HCT116 (cell line): ENCODE results near the gene GRAP. TPM values are rescaled to one million over a fixed set of nuclear protein-coding genes. Genes with fewer than 3 reads are reported as not detected.

Source experiments
- ATAC-seq: fragments of 200-7000 bp; cut with Tn5 transposase; 2 replicates; pipeline ENCODE4 v1.9.1; 2020; ENCODE audit warnings: mild to moderate bottlenecking, moderate library complexity
- BruUV-seq: library from RNA; stranded (reverse); fragments of 400-500 nt; replicated peaks from 2 replicates; lab custom pipeline; 2021; lab: Mats Ljungman, UMichigan
- CTCF ChIA-PET: fragments of 300-600 bp; sonication (Branson Sonifier 250); formaldehyde crosslinking; loops from one replicate; lab custom pipeline; 2021; ENCODE audit warnings: antibody characterized with exemption; lab: Charles Lee
- POLR2A ChIA-PET: fragments of 300-600, 350-600 bp; sonication (Branson Sonifier 250); formaldehyde crosslinking; loops from one replicate; lab custom pipeline; 2021; ENCODE audit warnings: antibody characterized with exemption; lab: Charles Lee
- RAD21 ChIA-PET, 2 experiments: fragments of 300-600 bp; sonication (Branson Sonifier 250); formaldehyde crosslinking; loops; one replicate each; lab custom pipeline; 2023; ENCODE audit warnings: low total read pairs in 2 of 2; ENCODE audit not compliant: uncharacterized antibody in 2 of 2, unreplicated experiment in 2 of 2, low non-redundant PET in 1 of 2; lab: Charles Lee
- DNase-seq: peaks from one replicate; pipeline ENCODE4 v3.0.0-alpha.2; 2010; ENCODE audit warnings: low read depth, low spot score
- H2AFZ ChIP-seq: fragments of 200-600 bp; shearing (Covaris generic), sonication (generic); 2 replicates; pipeline ENCODE4 v1.6.1; 2017; ENCODE audit warnings: low read depth, mixed run types, mixed read lengths, antibody characterized with exemption, low read length; ENCODE audit not compliant: poor library complexity, severe bottlenecking
- H3K27ac ChIP-seq: 2 replicates; pipeline ENCODE4 v1.5.1; 2012; ENCODE audit warnings: low read depth, low read length
- H3K27me3 ChIP-seq: fragments of 200-600 bp; sonication (generic); 2 replicates; pipeline ENCODE4 v1.6.1; 2016; ENCODE audit warnings: mixed run types, low read length, mixed read lengths; ENCODE audit not compliant: insufficient read depth
- H3K36me3 ChIP-seq, 2 experiments: fragments of 200-500 bp in 1 of 2; fragments of 200-600 bp in 1 of 2; sonication (Bioruptor generic) in 1 of 2; sonication (generic) in 1 of 2; 2 replicates each; pipeline versions ENCODE4 v1.5.1 to v1.6.1; 2014 to 2016; ENCODE audit warnings: low read length in 2 of 2, inconsistent platforms in 1 of 2, mixed read lengths in 1 of 2, mixed run types in 1 of 2; ENCODE audit not compliant: insufficient read depth in 2 of 2, control insufficient read depth in 1 of 2
- H3K4me1 ChIP-seq, 2 experiments: fragments of 200-600 bp in 1 of 2; sonication (generic) in 1 of 2; 2 replicates each; pipeline versions ENCODE4 v1.5.1 to v1.6.1; 2012 to 2017; ENCODE audit warnings: low read length in 2 of 2, inconsistent platforms in 1 of 2, mild to moderate bottlenecking in 1 of 2, mixed read lengths in 1 of 2, mixed run types in 1 of 2, moderate library complexity in 1 of 2; ENCODE audit not compliant: insufficient read depth in 2 of 2, control insufficient read depth in 1 of 2
- H3K4me2 ChIP-seq: fragments of 200-600 bp; sonication (generic); 2 replicates; pipeline ENCODE4 v1.6.1; 2017; ENCODE audit warnings: mixed run types, low read length, mixed read lengths
- H3K4me3 ChIP-seq, 2 experiments: fragments of 200-600 bp in 1 of 2; sonication (generic) in 1 of 2; replicated peaks in 1 of 2; 2 replicates each; pipeline ENCODE4 v1.5.1; 2011 to 2016; ENCODE audit warnings: low read length in 2 of 2, control low read depth in 1 of 2, low read depth in 1 of 2, mild to moderate bottlenecking in 1 of 2, mixed read lengths in 1 of 2, mixed run types in 1 of 2
- H3K79me2 ChIP-seq: fragments of 200-600 bp; sonication (generic); 2 replicates; pipeline ENCODE4 v1.6.1; 2017; ENCODE audit warnings: mild to moderate bottlenecking, mixed run types, low read length, moderate library complexity, mixed read lengths; ENCODE audit not compliant: insufficient read depth
- H3K9ac ChIP-seq: fragments of 200-600 bp; sonication (generic); 2 replicates; pipeline ENCODE4 v1.6.1; 2016; ENCODE audit warnings: low read length, mixed read lengths
- H3K9me2 ChIP-seq: fragments of 200-600 bp; sonication (generic), shearing (Covaris generic); 2 replicates; pipeline ENCODE4 v1.6.1; 2017; ENCODE audit warnings: mixed run types, mild to moderate bottlenecking, moderate library complexity; ENCODE audit not compliant: insufficient read depth
- H3K9me3 ChIP-seq, 2 experiments: fragments of 200-500 bp in 1 of 2; fragments of 200-600 bp in 1 of 2; sonication (Bioruptor generic) in 1 of 2; sonication (generic) in 1 of 2; 2 replicates each; pipeline ENCODE4 v1.6.1; 2014 to 2017; ENCODE audit warnings: low read length in 2 of 2, mixed read lengths in 2 of 2, inconsistent platforms in 1 of 2, low read depth in 1 of 2, mild to moderate bottlenecking in 1 of 2, mixed run types in 1 of 2, moderate library complexity in 1 of 2; ENCODE audit not compliant: control insufficient read depth in 1 of 2, insufficient read depth in 1 of 2
- H4K20me1 ChIP-seq: fragments of 200-600 bp; sonication (generic), shearing (Covaris generic); 2 replicates; pipeline ENCODE4 v1.6.1; 2017; ENCODE audit warnings: mixed run types, mild to moderate bottlenecking, moderate library complexity; ENCODE audit not compliant: insufficient read depth
- ATF3 ChIP-seq: IDR thresholded peaks from 2 replicates; pipeline ENCODE4 v1.6.1; 2012
- CEBPB ChIP-seq: IDR thresholded peaks from 2 replicates; pipeline ENCODE4 v1.6.1; 2012; ENCODE audit warnings: low read depth
- EZH2phosphoT487 ChIP-seq: fragments of 200-600 bp; IDR thresholded peaks from 2 replicates; pipeline ENCODE4 v1.6.1; 2018; ENCODE audit warnings: antibody characterized with exemption, borderline replicate concordance
- MAX ChIP-seq: IDR thresholded peaks from 2 replicates; pipeline ENCODE4 v1.6.1; 2012
- SIN3A ChIP-seq: IDR thresholded peaks from 2 replicates; pipeline ENCODE4 v1.6.1; 2012; ENCODE audit warnings: low read depth
- SP1 ChIP-seq: IDR thresholded peaks from 2 replicates; pipeline ENCODE4 v1.6.1; 2012; ENCODE audit warnings: low read depth
- SRF ChIP-seq: IDR thresholded peaks from 2 replicates; pipeline ENCODE4 v1.6.1; 2012; ENCODE audit warnings: low read depth
- ZFX ChIP-seq: fragments of 450-650 bp; IDR thresholded peaks from 2 replicates; pipeline ENCODE4 v1.6.1; 2017
- intact Hi-C: fragments of 100-400 bp; cut with micrococcal nuclease; formaldehyde crosslinking; loops from 2 replicates; pipeline ENCODE4 v1.10.0; 2022
- total RNA-seq: library from RNA; stranded (reverse); gene quantifications from one replicate; pipeline ENCODE4 v1.2.1, GENCODE V29; 2021; ENCODE audit not compliant: unreplicated experiment
- TF ChIP-seq, protein P1 (sequence below): IDR thresholded peaks from 2 replicates; pipeline ENCODE4 v1.6.1; 2012; ENCODE audit warnings: low read depth

The GRAP gene
- total RNA-seq, 1 experiment from 2014 or later, result 0.27 TPM

DNA sequence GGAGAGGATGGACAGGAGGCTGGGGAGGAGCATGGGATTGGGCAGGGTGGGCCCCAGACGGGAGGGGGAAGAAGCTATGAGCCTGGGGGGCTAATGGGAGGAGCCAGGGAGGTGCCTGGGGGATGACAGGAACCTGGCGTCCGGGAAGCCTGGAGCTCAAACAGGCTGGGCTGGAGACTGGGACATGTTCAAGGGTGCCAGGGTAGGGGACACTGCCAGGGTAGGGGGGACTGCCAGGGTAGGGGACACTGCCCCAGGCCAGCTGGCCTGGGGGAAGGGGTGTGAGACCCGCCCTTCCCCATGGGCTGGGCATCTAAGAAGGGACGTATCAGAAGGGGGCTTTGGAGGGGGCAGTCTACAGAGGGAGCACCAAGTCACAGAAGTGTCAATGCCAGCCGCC, 35.2 kb downstream of the GRAP start:
- ATAC-seq, result no peak
- BruUV-seq, result no TSS peak
- no peak for DNase-seq
- Histone ChIP-seq H3K9ac (no peak overlapping the region), H3K27ac (no peak overlapping the region), H3K9me3 (no peaks in the 10 kb centered on the region), H3K36me3 (no peaks in the 10 kb centered on the region), H3K4me2 (no peak overlapping the region), H4K20me1 (no peaks in the 10 kb centered on the region), H3K27me3 (no peaks in the 10 kb centered on the region), H3K9me2 (no peaks in the 10 kb centered on the region), H2AFZ (no peak overlapping the region), H3K79me2 (no peaks in the 10 kb centered on the region), H3K4me1 (peaks cover 4 to 19% of the 10 kb centered on the region in 2 experiments; a peak in 3 of 4 replicates), H3K4me3 (no peak overlapping the region)
- no peak for TF ChIP-seq SIN3A
- no peak for TF ChIP-seq SRF
- no peak for TF ChIP-seq CEBPB
- TF ChIP-seq ATF3, result no peak
- TF ChIP-seq, protein P1, sequence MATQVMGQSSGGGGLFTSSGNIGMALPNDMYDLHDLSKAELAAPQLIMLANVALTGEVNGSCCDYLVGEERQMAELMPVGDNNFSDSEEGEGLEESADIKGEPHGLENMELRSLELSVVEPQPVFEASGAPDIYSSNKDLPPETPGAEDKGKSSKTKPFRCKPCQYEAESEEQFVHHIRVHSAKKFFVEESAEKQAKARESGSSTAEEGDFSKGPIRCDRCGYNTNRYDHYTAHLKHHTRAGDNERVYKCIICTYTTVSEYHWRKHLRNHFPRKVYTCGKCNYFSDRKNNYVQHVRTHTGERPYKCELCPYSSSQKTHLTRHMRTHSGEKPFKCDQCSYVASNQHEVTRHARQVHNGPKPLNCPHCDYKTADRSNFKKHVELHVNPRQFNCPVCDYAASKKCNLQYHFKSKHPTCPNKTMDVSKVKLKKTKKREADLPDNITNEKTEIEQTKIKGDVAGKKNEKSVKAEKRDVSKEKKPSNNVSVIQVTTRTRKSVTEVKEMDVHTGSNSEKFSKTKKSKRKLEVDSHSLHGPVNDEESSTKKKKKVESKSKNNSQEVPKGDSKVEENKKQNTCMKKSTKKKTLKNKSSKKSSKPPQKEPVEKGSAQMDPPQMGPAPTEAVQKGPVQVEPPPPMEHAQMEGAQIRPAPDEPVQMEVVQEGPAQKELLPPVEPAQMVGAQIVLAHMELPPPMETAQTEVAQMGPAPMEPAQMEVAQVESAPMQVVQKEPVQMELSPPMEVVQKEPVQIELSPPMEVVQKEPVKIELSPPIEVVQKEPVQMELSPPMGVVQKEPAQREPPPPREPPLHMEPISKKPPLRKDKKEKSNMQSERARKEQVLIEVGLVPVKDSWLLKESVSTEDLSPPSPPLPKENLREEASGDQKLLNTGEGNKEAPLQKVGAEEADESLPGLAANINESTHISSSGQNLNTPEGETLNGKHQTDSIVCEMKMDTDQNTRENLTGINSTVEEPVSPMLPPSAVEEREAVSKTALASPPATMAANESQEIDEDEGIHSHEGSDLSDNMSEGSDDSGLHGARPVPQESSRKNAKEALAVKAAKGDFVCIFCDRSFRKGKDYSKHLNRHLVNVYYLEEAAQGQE, result no peak
- TF ChIP-seq EZH2phosphoT487, result no peak
- no peak for TF ChIP-seq MAX
- no peak for TF ChIP-seq ZFX
- TF ChIP-seq SP1, result no peak
- POLR2A ChIA-PET, result no interaction called here
- RAD21 ChIA-PET, result no interaction called here
- CTCF ChIA-PET, result no interaction called here
- intact Hi-C loops, result no loop called here
